Measurements from ENCODE around the gene RFX2. TPM values are rescaled to one million over a fixed set of nuclear protein-coding genes. Genes with fewer than 3 reads are reported as not detected.

RFX2 gene
- total RNA-seq, 6 experiments from 2014 or later = 1.6 to 2.9 (median 1.9) TPM

DNA sequence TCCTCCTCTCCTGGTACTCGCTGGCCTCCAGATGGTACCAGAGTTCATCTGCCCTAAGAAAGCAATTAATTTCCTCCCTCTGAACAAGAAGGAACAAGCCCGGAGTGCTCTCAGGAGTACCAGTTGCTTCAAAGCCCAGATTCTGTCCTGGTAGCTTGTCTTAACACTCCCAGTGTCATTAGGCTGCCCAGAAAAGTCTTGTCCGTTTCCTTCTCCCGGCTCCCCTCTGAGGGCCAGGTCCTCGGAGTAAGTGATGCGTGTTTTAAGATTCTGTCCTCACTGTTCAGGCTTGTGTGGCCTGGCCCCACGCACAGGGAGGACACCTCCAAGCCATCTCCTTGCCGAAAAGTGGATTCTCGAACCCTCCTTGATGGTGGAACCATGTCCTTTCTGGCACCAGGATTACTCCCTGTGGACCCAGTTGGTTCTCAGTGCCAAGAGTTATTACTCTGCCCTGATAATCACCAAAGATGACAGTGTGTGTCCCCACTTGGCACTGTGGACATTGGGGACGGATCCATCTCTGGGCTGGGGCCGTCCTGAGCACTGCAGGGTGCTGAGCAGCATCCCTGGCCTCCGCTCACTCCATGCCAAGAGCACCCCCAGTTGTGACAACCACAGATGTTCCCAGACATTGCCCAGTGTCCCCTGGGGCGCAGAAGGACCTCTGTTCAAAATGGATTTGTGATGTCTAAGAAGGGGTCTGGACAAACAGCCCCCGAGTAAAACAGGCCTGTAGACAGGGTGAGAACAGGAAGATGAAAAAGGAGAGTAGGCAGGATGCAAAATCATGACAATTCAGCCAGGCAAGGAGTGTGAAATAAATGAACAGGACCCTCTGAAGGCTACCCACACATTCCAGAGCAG, 52.4 kb downstream of the RFX2 start:
- no peaks in the 10 kb centered on the region for H3K27me3 ChIP-seq
- H3K36me3 ChIP-seq = no peaks in the 10 kb centered on the region
- no peaks in the 10 kb centered on the region for H3K9me3 ChIP-seq
- H3K4me1 ChIP-seq = peaks cover 0 to 19% (median 7%) of the 10 kb centered on the region in 4 donors
- WGBS (ENCODE audit: insufficient coverage, low coverage, low lambda C conversion rate, missing lambda C conversion rate) = 69% methylated on average over 6 of the region's 14 CpGs
- DNase-seq (peak in 1 of 3 donors; percentile 36), ATAC-seq (no peak)
- intact Hi-C loops (cut with DNase I) = no loop called here
- H3K27ac ChIP-seq = peak overlapping the region; percentile 3 to 84 (median 67)
- H3K4me3 ChIP-seq = no peak overlapping the region
- TF ChIP-seq POLR2A (IDR thresholded peaks at IDR 0.05) = no peak
- TF ChIP-seq, protein P1, sequence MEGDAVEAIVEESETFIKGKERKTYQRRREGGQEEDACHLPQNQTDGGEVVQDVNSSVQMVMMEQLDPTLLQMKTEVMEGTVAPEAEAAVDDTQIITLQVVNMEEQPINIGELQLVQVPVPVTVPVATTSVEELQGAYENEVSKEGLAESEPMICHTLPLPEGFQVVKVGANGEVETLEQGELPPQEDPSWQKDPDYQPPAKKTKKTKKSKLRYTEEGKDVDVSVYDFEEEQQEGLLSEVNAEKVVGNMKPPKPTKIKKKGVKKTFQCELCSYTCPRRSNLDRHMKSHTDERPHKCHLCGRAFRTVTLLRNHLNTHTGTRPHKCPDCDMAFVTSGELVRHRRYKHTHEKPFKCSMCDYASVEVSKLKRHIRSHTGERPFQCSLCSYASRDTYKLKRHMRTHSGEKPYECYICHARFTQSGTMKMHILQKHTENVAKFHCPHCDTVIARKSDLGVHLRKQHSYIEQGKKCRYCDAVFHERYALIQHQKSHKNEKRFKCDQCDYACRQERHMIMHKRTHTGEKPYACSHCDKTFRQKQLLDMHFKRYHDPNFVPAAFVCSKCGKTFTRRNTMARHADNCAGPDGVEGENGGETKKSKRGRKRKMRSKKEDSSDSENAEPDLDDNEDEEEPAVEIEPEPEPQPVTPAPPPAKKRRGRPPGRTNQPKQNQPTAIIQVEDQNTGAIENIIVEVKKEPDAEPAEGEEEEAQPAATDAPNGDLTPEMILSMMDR (IDR thresholded peaks at IDR 0.05) = no peak

DNA sequence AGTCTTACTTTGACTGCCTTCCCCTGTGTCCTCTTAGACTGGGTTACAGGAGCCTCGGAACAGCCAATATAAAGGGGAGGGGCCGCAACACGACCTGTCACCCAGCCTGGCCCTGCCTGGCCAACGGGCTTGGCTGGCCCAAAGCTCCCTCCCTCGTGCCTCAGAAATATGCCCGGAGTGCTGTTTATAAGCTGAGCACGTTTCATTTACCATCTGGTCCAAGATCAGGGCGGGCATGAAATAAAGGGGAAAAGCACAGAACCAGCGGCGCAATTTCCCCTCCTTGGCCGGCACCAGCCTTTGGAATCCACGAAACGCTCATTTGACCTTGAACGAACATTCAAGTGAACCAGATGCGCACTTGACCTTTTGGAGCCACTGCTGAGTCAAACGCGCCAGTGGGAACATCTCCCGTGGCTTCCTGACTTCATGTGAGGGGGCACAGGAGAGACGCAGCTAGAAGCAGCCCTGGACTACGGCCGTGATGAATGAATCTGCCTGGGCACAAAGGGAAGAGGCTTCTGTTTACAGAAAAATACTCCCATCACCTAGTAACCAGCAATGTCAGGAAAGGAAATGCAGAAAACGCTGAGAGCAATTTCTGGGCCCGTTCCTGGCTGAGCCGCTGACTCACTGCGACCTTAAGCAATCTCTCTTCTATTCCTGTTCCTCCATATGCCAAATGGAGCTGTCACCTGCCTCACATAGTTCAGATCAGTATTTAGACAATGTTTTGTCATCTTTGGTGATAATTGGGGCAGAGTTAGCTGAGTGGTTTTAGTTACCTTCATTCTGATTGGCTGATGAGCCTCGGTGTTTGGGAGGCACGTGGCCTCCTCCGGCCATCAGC, 53.3 kb downstream of the RFX2 start:
- TF ChIP-seq, protein P1 (IDR thresholded peaks at IDR 0.05) = no peak
- TF ChIP-seq POLR2A (IDR thresholded peaks at IDR 0.05) = no peak
- H3K4me3 ChIP-seq = no peak overlapping the region
- no peaks in the 10 kb centered on the region for H3K36me3 ChIP-seq
- H3K27ac ChIP-seq = peak overlapping the region; percentile 38 to 84 (median 67)
- DNase-seq (peak in 2 of 3 donors; percentile 61 to 65), ATAC-seq (peak; percentile 70 to 81 (median 78))
- WGBS (ENCODE audit: insufficient coverage, low coverage, low lambda C conversion rate, missing lambda C conversion rate) = 36% methylated on average over 24 of the region's 28 CpGs
- H3K4me1 ChIP-seq = peaks cover 0 to 19% (median 7%) of the 10 kb centered on the region in 4 donors
- H3K9me3 ChIP-seq = no peaks in the 10 kb centered on the region
- intact Hi-C loops (cut with DNase I) = no loop called here
- no peaks in the 10 kb centered on the region for H3K27me3 ChIP-seq

DNA sequence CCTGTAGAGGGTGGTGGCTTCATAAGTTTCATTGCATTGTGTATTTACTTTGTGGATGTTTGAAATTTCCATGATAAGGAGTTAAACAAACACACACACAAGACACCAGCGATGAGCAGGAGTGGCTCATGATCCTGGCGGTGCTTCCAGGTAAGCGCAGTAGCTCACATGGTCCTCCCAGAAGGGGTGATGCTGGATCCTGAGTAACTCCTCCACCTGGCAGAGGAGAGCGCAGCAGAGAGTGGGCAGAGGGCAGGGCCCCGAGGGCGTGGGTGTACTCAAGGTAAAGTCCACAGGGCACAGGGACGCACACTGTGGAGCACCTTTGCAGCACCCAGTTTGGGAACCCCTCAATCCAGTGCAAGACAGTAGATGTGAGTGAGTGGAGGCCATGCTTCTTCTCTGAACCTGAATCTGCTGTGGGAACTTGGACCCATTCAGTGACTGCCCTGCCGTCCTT, 54.0 kb downstream of the RFX2 start:
- H3K27me3 ChIP-seq = no peaks in the 10 kb centered on the region

More for the DNA sequence above, 54.0 kb downstream of the RFX2 start:
- no peaks in the 10 kb centered on the region for H3K36me3 ChIP-seq
- H3K9me3 ChIP-seq = no peaks in the 10 kb centered on the region
- 20% methylated on average over 2 of the region's 8 CpGs for WGBS (ENCODE audit: insufficient coverage, low coverage, low lambda C conversion rate, missing lambda C conversion rate)
- intact Hi-C loops (cut with DNase I) = no loop called here
- TF ChIP-seq, protein P1 (IDR thresholded peaks at IDR 0.05) = peak in 1 of 4 donors; percentile 13
- no peak for TF ChIP-seq POLR2A (IDR thresholded peaks at IDR 0.05)
- DNase-seq = peak in 2 of 3 donors; percentile 48 to 53
- H3K4me3 ChIP-seq = no peak overlapping the region
- H3K27ac ChIP-seq = peak overlapping the region; percentile 38 to 84 (median 67)
- ATAC-seq = peak; percentile 57 to 70 (median 62)
- H3K4me1 ChIP-seq = peaks cover 0 to 19% (median 7%) of the 10 kb centered on the region in 4 donors

Measured in right lobe of liver (tissue), 6 donors.